ENCODE results near the gene GPHN.

DNA sequence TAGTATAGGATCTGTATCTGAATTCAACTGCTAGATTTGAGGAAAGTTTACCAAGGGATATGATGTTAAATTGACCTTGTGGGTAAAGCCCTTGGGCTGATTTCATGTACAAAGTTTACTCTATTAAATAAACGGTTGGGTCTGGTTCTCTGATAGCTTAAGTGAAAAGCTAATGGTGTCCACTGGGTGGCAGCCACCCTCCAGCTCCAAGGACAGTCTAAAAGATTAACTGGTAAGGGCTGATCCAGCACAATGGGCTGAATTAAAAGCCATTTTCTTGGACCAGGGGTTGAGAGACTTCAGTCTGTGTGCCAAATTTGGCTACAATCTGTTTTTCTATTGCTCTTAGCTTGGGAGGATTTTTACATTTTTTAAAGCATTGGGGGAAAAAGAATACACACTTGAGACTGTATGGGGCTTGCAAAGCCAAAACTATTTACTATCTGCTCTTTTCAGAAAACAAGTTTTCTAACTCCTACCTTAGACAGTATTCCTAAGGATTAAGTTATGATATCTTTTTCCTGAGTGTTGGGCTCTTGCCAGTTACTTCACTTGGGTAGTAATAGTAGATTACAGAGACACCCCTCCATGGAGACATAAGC lies 116.5 kb downstream of the GPHN start:
- peak in 2 of 4 experiments; percentile 34 to 36 for TF ChIP-seq CTCF (IDR thresholded peaks at IDR 0.05)
- TF ChIP-seq POLR2A (IDR thresholded peaks at IDR 0.05): no peak

Measured in prostate gland (tissue), 2 donors.